Mammary epithelial cell (primary cell): Measurements from ENCODE around the gene PICALM.

ENCODE experiments used
- CTCF ChIP-seq, 2 donors: IDR thresholded peaks in 1 of 2; conservative IDR thresholded peaks in 1 of 2; 2 replicates each; pipeline ENCODE4 v1.5.1; 2011 to 2012; ENCODE audit warnings: inconsistent platforms in 2 of 2, low read length in 2 of 2, mild to moderate bottlenecking in 2 of 2, control low read depth in 1 of 2, low read depth in 1 of 2; ENCODE audit not compliant: insufficient read depth in 1 of 2; ENCODE audit errors: extremely low read depth in 1 of 2
- EZH2 ChIP-seq: IDR thresholded peaks from 2 replicates; pipeline ENCODE4 v1.6.1; 2012; ENCODE audit warnings: low read length, inconsistent platforms, borderline replicate concordance

GRCh38 chr11:85937835-85938234, 131.0 kb downstream of the PICALM start:
- TF ChIP-seq EZH2 (no peak), CTCF (conservative IDR thresholded peaks at IDR 0.05 in 1 of 2, IDR thresholded peaks at IDR 0.05 in 1 of 2; ENCODE audit: extremely low read depth in 1 of 2, insufficient read depth in 1 of 2, low read depth in 1 of 2, low read length in 2 of 2) (no peak)
